ENCODE measurements around the gene RASGRF2. TPM values are rescaled to one million over a fixed set of nuclear protein-coding genes. Genes with fewer than 3 reads are reported as not detected.
A peak's percentile ranks its signal among the peaks of the same experiment; 100 is the strongest.

Gene RASGRF2, protein sequence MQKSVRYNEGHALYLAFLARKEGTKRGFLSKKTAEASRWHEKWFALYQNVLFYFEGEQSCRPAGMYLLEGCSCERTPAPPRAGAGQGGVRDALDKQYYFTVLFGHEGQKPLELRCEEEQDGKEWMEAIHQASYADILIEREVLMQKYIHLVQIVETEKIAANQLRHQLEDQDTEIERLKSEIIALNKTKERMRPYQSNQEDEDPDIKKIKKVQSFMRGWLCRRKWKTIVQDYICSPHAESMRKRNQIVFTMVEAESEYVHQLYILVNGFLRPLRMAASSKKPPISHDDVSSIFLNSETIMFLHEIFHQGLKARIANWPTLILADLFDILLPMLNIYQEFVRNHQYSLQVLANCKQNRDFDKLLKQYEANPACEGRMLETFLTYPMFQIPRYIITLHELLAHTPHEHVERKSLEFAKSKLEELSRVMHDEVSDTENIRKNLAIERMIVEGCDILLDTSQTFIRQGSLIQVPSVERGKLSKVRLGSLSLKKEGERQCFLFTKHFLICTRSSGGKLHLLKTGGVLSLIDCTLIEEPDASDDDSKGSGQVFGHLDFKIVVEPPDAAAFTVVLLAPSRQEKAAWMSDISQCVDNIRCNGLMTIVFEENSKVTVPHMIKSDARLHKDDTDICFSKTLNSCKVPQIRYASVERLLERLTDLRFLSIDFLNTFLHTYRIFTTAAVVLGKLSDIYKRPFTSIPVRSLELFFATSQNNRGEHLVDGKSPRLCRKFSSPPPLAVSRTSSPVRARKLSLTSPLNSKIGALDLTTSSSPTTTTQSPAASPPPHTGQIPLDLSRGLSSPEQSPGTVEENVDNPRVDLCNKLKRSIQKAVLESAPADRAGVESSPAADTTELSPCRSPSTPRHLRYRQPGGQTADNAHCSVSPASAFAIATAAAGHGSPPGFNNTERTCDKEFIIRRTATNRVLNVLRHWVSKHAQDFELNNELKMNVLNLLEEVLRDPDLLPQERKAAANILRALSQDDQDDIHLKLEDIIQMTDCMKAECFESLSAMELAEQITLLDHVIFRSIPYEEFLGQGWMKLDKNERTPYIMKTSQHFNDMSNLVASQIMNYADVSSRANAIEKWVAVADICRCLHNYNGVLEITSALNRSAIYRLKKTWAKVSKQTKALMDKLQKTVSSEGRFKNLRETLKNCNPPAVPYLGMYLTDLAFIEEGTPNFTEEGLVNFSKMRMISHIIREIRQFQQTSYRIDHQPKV (N-terminal part only)
- total RNA-seq (2021) (8.4 and 9.1 TPM in 2 replicates), Bru-seq, nascent RNA (percentile 57 among the genes with signal in this experiment), BruChase-seq, experiment 1, labeled RNA remaining after a 2-hour chase (percentile 51 among the genes with signal in this experiment), BruChase-seq, experiment 2, labeled RNA remaining after a 6-hour chase (percentile 50 among the genes with signal in this experiment)
- long read RNA-seq, partial matches to known transcripts = 1 of 7 reads
- long read RNA-seq, other reads (novel, unspliced or antisense) = 5 of 7 reads

DNA sequence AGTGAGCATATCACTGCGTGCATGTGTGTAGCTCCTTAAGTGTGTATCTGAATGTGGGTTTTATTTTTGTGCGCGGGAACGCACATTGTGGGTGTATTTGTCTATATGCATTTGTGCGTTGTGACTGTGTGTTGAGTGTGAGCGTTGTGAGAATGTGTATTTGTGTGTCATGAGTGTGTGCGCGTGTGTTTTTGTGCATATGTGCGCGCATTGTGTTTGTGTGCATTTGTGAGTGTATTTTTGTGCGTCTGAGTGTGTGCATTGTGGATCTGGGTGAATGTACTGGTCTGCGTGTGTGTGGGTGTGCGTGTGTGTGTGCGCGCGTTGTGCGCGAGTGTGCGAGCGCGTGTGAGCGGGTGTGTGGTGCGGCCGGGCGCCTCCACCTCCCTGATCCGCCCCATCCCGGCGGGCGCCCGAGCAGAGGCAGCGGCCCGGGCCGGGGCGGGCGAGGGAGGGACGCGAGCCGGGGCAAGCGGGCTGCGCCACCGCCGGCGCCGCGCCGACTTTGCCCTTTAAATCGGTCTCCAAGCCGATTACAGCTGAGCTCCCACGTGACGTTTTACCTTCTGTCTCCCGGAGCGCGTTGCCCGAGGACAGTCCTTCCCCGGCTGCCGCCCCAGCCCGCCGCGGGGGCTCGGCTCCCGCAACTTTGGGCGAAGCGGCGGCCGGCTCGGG lies at the start of gene RASGRF2:
Gene RASGRF2, plus strand, starts transcription at position 596 of the 675 bp plus-strand sequence. CDS start 376 bp downstream, outside the sequence.
- H3K36me3 ChIP-seq (ENCODE audit: insufficient read depth, low read length, poor library complexity, severe bottlenecking) = no peaks in the 10 kb centered on the region
- POLR2A ChIA-PET (ENCODE audit: low non-redundant PET) = no interaction called here
- peaks cover 48% of the 10 kb centered on the region for H3K4me1 ChIP-seq (ENCODE audit: insufficient read depth, low read length, poor library complexity, severe bottlenecking)
- TF ChIP-seq, protein P1, sequence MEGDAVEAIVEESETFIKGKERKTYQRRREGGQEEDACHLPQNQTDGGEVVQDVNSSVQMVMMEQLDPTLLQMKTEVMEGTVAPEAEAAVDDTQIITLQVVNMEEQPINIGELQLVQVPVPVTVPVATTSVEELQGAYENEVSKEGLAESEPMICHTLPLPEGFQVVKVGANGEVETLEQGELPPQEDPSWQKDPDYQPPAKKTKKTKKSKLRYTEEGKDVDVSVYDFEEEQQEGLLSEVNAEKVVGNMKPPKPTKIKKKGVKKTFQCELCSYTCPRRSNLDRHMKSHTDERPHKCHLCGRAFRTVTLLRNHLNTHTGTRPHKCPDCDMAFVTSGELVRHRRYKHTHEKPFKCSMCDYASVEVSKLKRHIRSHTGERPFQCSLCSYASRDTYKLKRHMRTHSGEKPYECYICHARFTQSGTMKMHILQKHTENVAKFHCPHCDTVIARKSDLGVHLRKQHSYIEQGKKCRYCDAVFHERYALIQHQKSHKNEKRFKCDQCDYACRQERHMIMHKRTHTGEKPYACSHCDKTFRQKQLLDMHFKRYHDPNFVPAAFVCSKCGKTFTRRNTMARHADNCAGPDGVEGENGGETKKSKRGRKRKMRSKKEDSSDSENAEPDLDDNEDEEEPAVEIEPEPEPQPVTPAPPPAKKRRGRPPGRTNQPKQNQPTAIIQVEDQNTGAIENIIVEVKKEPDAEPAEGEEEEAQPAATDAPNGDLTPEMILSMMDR (conservative IDR thresholded peaks at IDR 0.05; ENCODE audit: low read depth, low read length) = no peak
- TF ChIP-seq EZH2 (IDR thresholded peaks at IDR 0.05; ENCODE audit: borderline replicate concordance, low read depth, low read length, poor library complexity, severe bottlenecking) = peak; percentile 11
- CTCF ChIA-PET = no interaction called here
- peaks cover 6% of the 10 kb centered on the region for H3K27me3 ChIP-seq (replicated peaks; ENCODE audit: insufficient read depth, low read depth, low read length, poor library complexity)
- no TSS peak for BruUV-seq (replicated peaks)
- no peak within 1 kb of the TSS for H3K27ac ChIP-seq (ENCODE audit: low read depth, low read length, poor library complexity, severe bottlenecking)
- no peaks in the 10 kb centered on the region for H3K9me3 ChIP-seq (ENCODE audit: low read depth, low read length, poor library complexity, severe bottlenecking)
- peak; percentile 73 for DNase-seq (ENCODE audit: low spot score)
- intact Hi-C loops (cut with micrococcal nuclease; ENCODE audit: unreplicated experiment) = loop anchor here (5.0 to 10.0 kb wide), 3 partner anchors 147 to 245 kb away; no protein-coding TSS in a partner anchor
- peak within 1 kb of the TSS; percentile 50 for H3K4me3 ChIP-seq (ENCODE audit: low read depth, low read length, poor library complexity, severe bottlenecking)

DNA sequence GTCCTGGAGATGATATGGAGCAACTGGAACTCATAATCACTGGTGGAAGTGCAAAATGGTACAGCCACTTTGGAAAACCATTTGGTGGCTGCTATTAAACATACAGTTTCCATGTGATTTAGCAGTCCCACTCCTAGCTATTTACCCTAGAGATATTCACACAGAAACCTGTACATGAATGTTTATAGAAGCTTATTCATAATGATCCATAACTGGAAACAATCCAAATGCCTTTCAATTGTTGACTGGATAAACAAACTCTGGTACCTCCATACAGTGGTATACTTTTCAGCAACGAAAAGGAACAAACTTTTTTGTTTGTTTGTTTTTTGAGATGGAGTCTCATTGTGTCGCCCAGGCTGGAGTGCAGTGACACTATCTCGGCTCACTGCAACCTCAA lies 47.7 kb upstream of the RASGRF2 start:
- Histone ChIP-seq H3K36me3 (ENCODE audit: insufficient read depth, low read length, poor library complexity, severe bottlenecking) (no peaks in the 10 kb centered on the region), H3K4me3 (ENCODE audit: low read depth, low read length, poor library complexity, severe bottlenecking) (no peak overlapping the region), H3K27me3 (replicated peaks; ENCODE audit: insufficient read depth, low read depth, low read length, poor library complexity) (no peaks in the 10 kb centered on the region), H3K27ac (ENCODE audit: low read depth, low read length, poor library complexity, severe bottlenecking) (no peak overlapping the region), H3K9me3 (ENCODE audit: low read depth, low read length, poor library complexity, severe bottlenecking) (no peaks in the 10 kb centered on the region), H3K4me1 (ENCODE audit: insufficient read depth, low read length, poor library complexity, severe bottlenecking) (peaks cover 4% of the 10 kb centered on the region)
- no TSS peak for BruUV-seq (replicated peaks)
- TF ChIP-seq, protein P1 (conservative IDR thresholded peaks at IDR 0.05; ENCODE audit: low read depth, low read length) = no peak
- TF ChIP-seq EZH2 (IDR thresholded peaks at IDR 0.05; ENCODE audit: borderline replicate concordance, low read depth, low read length, poor library complexity, severe bottlenecking) = no peak
- DNase-seq (ENCODE audit: low spot score) = no peak
- intact Hi-C loops (cut with micrococcal nuclease; ENCODE audit: unreplicated experiment) = no loop called here
- POLR2A ChIA-PET (ENCODE audit: low non-redundant PET) = no interaction called here
- CTCF ChIA-PET = no interaction called here

All from A673 (cell line).